GM19099 (cell line): Measurements from ENCODE around the gene APEH.
A peak's percentile ranks its signal among the peaks of the same experiment; 100 is the strongest.

Experiments
- POLR2A ChIP-seq: IDR thresholded peaks from 3 replicates; pipeline ENCODE4 v1.6.1; 2011; ENCODE audit warnings: low read depth; ENCODE audit not compliant: insufficient read length; ENCODE audit errors: extremely low read depth

Gene APEH

DNA sequence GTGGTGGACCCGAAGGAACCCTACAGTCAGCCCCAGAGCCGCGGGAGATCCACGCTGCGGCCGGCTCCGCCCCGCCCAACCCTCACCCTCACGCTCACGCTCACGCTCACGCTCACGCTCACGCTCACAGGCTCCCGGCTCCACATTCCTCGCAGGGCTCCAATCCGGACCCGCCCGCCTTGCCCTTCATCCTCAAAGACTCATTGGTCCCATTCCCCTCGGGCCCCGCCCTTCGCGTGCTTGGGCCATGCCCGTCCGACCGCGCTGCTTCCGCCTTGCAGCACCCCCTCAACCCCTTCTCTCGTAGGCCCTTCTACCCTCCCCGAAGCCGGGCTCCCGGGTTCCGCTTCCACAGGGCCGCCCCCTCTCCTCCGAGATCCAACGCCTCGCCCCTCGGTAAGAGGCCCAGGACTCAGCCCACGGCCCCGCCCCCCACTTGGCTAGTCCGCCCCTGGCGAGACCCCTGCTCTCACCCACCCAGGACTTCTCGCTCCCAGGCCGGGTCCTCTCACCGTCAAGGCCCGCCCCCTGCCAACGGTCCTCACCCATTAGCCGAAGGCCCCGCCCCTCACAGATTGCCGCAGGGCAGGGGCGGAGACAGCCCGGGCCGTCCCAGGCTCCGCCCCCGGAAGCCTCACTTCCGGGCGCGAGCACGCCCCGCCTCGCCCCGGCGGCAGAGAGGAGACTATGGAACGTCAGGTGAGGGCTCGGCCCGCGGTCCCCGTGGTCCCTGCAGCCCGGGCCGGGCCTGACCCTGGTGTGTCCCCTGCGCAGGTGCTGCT lies at the start of gene APEH:
Gene APEH, plus strand, starts transcription at position 637 of the 782 bp plus-strand sequence. Its CDS starts 51 bp downstream, at position 688.
- peak; percentile 83 for TF ChIP-seq POLR2A

DNA sequence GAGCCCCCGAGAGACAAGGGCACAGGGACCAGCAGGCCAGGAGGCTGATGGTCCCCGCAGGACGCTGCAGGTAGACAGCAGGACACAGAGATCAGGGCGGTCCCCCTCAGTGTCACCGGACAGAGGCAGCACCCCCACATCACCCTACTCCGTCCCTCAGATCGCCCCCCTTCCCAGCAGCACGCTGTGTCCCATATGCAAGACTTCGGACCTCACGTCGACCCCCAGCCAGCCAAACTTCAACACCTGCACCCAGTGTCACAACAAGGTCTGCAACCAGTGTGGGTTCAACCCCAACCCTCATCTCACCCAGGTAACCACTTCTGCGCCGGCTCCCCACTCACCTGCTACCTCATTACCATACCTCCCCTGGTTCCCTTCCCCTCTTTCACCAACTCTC lies 49.1 kb upstream of the APEH start:
- no peak for TF ChIP-seq POLR2A

DNA sequence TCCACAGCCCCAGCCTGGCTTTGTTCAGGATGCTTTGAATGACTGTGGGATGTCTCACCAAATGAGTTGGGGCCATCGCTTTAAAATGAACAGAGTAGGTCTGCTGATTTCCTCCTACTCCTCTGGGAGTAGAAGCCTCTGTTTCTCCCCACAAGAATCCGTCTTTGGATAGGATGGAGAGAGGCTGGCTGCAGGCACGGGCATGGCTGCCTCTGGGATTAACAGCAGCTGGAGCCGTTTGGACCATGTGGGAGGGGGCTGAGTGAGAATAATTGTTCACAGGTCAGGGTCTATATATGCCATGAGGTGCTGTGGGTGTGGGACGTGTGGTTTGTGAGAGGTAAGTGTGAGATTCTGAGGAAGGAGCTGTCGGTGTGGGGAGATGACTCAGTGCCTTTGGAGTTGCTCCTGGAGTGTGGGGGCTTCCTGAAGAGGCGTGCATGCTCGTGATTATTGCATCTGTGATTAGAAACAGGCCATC lies 48.0 kb upstream of the APEH start:
- no peak for TF ChIP-seq POLR2A

DNA sequence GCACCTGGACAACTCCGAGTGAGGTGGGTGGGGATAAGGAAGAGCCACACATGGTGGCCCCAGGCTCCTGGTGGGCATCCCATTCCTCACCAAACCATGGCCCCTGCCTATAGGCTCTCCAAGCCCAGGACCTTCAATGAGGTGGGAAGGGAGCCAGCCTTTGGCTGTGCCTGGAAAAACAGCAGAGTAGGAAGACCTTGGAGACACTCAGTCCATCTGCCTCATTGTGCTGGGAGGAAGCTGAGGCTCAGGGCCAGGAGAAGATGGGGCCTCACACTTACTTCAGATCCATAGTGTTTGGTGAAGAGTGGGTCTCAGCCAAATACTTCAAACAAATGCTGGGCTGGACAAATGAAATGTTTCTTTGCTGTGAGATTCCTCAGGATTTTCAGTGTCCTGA lies 47.4 kb upstream of the APEH start:
- TF ChIP-seq POLR2A: no peak

DNA sequence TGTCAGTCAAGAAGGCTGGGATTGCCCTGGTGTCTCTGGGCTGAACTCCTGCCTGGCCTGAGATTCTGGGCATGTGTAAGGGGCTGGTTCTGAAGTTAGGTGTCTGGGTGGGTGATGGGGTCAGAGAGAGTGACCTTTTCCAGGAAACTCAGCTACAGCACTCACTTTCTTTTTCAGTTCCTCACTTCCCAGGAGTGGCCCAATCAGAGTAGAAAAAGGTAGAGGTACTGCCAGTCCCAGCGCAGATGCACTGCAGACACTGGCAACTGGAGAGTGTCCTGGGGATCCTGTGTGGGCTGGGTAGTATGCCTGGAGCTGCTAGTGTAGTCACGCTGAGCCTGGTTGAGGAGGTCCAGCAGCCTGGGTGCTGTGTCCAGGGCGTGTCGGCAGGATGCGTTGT lies 46.5 kb upstream of the APEH start:
- no peak for TF ChIP-seq POLR2A

DNA sequence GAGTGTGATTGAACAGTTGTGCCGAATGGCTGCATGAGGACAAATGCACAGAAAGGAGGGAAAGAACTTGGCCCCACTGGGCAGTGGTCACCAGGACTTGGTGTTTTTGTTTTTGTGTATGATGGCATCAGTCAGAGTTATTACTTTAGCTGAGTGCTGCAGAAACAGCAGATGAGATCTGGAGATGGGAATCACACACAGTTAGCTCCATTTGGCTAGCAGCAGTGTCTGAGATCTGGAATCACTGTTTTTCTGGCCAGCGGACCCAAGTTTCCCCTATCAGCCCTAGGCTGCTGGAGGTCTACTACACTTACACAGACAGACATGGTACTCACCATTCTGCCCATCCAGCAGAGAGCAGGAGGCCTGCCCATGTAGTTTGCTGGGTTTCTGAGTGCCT lies 45.9 kb upstream of the APEH start:
- TF ChIP-seq POLR2A: no peak

DNA sequence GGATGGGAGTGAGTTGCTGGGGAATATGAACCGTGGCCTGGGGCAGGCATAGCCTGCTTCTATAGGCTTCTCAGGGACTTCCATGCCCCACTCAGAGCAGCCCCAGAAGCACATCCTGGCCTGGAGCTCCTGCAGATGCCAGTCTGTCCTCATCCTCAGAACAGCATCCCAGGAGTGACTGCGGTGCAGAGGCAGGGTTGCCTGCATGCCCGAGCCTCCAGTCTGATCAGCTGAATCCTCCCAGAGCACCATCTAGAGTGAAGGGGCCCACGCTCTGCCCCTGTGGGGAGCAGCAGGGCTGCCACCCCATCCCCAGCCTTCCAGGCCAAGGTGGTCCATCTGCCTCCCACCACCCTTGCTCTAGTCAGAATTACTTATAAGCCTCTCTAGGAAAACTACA lies 44.7 kb upstream of the APEH start:
- no peak for TF ChIP-seq POLR2A

DNA sequence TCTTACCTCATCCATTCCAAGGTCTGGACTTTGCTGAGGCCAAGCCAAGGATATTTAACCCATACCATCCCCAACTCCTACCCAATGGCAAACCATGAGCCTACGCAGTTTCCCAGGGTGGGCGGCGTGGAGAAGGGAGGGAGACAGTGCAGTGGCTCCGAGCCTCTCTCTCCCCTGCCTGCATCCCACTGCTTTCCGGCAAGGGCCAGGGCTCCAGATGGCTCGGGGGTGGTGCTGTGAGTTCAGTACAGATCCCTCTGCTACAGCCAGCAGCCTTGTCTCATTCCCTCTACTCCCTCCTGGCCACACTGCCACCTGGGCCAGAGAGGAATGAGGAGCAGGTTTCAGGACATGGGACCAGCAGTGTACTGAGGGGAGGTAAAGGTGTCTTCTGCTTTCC lies 44.3 kb upstream of the APEH start:
- no peak for TF ChIP-seq POLR2A

DNA sequence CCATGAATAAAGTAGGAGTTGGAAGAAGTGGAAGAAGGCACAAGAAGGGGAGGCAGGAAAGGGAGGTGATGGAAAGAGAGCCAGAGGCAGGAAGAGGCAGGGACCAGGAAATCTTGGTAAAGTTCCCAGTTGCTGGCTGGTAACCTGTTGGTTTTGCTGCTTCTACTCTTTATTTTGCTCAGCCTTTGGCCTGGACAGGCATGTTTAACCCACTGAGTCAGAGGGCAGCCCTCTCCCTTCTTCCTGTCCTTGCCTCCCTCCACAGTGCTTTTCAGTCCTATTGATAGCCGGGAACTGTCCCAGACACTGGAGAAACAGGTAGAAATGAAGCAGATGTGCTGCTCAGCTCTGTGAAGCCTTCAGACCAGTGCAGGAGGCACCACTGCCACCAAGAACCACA lies 43.4 kb upstream of the APEH start:
- no peak for TF ChIP-seq POLR2A

DNA sequence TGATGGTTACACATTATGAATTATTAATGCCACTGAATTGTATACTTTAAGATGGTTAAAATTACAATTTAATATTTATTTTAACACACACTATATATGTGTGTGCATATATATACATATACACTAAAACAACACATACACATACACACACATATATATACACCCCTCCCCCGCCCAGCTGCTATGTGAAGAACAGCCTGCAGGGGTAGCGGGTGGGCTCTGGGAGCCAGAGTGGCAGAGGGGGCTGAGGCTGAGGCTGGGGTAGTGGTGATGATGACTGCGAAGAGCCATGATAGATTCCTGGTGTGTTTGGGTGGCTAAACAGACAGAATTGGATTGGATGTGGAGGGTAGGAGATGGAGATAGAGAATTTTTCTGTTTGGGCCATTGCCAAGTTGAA lies 39.4 kb upstream of the APEH start:
- no peak for TF ChIP-seq POLR2A

DNA sequence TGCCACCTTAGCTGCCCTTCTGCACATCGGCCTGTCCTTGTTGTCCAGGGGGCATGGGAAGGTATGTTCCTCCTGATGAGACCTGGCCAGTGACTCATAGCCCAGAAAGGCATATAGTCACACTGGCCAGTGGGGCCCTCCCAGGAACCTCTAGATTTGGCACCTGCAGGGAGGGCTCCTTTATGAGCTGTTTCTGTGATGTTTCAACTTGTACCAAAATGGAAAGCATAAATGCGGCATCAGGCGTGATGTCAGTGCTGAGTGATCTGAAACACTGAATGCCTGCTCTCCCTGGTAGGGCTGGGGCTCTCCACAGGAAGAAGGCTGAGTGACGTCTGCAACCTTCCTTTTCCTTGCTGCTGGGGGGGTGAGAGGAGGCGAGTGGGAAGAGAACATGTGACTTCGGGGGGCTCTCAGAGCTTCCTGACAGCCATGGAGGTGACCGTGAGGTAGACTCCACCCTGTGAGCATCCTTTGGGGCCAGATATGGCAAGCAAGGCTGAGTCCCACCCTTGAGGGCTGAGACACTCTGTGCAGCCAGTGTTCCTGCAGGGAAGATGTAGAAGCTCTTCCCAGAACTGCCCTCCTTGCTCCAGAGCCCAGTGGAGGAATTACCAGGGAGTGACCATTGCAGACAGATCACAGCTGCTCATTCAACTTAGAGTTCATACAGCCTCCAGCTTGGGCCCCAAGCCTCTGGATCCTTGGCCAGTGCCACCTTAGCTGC lies 37.1 kb upstream of the APEH start:
- TF ChIP-seq POLR2A: no peak

DNA sequence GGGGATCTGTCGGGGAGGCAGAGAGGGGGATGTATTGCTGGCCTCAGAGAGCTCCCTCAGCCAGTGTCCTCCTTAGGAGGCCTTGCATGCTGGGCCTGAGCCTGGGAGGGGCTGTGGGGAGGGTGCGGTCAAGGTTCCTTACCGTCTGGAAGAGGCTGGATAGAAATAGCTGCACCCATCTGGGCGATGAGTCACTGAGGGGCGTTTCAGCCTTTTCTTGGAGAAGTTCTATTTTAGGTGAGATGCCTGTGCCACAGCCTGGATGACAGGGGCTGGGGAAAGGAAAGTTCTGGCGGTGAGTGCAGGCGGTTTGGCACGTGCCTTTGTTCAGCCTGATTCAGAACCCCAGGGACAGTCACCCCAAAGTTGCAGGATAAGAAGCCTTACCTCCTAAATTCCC lies 35.7 kb upstream of the APEH start:
- TF ChIP-seq POLR2A: no peak

DNA sequence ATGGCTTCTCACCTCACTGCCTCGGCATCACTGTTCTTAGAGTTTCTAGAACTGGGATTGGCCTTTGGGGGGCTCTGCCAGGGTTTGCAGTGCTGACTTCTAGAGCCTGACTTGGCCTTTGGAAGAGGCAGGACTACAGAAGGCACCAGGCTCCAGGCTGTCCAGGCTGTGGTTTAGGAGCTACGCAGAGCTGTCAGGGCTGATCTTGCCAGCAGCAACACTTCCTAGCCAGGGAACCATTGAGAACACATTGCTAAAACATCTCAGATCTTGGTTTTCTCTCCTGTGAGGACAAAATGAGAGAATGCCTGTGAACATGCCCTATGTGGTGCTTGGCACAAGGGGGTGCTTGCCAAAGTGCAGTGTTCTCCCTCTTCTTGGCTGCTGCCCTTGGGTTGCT lies 34.6 kb upstream of the APEH start:
- no peak for TF ChIP-seq POLR2A

DNA sequence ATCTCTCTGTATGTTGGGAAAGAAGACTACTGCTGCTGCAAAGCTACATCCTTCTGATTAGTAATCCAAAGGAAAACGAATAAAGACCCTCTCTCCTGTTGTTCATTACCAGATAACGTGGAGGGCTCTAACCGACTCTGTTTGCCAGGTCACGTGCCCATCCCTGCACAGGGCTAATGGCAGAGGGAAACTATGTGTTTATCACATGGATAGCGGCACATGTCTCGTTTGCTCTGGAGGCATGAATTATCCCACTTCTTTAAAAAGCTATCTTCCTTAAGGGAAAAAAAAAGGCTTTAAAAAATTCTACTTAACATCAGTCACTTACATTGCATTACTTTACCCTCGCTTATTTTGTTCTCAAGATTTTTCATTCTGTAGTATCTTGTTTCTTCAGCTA lies 32.9 kb upstream of the APEH start:
- no peak for TF ChIP-seq POLR2A

DNA sequence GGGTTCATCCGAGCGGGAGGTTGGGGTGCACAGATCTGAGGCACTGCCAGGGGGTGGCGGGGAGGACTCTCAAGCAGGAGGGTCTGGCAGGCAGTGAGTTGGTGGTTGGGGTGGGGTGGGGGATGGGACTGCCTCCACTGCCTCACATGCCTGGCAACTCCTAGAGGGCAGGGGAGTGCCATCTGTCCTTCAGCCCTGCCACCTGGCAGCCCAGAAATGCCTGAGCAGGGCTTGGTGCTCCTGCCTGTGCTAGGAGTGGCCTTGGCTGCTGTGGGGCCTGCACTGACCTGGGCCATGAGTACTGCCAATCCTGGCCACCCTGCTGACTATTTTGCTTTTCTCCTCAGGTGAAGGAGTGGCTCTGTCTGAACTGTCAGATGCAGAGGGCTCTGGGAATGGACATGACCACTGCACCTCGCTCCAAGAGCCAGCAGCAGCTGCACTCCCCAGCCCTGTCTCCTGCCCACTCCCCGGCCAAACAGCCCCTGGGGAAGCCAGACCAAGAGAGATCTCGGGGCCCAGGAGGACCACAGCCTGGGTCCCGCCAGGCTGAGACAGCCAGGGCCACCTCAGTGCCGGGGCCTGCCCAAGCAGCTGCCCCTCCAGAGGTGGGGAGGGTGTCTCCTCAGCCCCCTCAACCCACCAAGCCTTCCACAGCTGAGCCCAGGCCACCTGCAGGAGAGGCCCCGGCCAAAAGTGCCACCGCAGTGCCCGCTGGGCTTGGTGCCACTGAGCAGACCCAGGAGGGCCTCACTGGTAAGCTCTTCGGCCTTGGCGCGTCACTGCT lies 32.0 kb upstream of the APEH start:
- no peak for TF ChIP-seq POLR2A
